NCI-H2227 treated with DMSO at 0.1 percent for 48 hours (cell line): ENCODE results near the gene ACVRL1.

Experiments
- DNase-seq: peaks from one replicate; lab custom pipeline; 2025; lab: John Stamatoyannopoulos, UW

Gene ACVRL1

GRCh38 chr12:51942501-51943000 lies 35.2 kb downstream of the ACVRL1 start:
- no peak for DNase-seq

- no peak for DNase-seq
These were observed 36.0 kb downstream of the ACVRL1 start for GRCh38 chr12:51943346-51943745.

- DNase-seq, result no peak
These were observed 37.4 kb downstream of the ACVRL1 start for GRCh38 chr12:51944608-51945233.

- DNase-seq, result no peak
These were observed 40.1 kb downstream of the ACVRL1 start for GRCh38 chr12:51947246-51947996.

GRCh38 chr12:51948066-51948465 lies 40.8 kb downstream of the ACVRL1 start:
- DNase-seq, result no peak

GRCh38 chr12:51949342-51950030 lies 42.2 kb downstream of the ACVRL1 start:
- DNase-seq, result no peak

GRCh38 chr12:51950682-51951198 lies 43.4 kb downstream of the ACVRL1 start:
- no peak for DNase-seq

GRCh38 chr12:51951199-51951842 lies 44.0 kb downstream of the ACVRL1 start, which contains the start of gene ACVR1B:
TSS of gene ACVR1B (plus strand) at chr12:51951699. CDS start at chr12:51951744, 45 bp downstream.
- peak; percentile 87 for DNase-seq

- no peak for DNase-seq
These were observed 44.8 kb downstream of the ACVRL1 start for GRCh38 chr12:51951843-51952722.

GRCh38 chr12:51953089-51953488 lies 45.8 kb downstream of the ACVRL1 start:
- DNase-seq, result no peak

GRCh38 chr12:51953864-51954263 lies 46.6 kb downstream of the ACVRL1 start:
- DNase-seq, result no peak

GRCh38 chr12:51954561-51955361 lies 47.5 kb downstream of the ACVRL1 start:
- no peak for DNase-seq

- no peak for DNase-seq
These were observed 48.4 kb downstream of the ACVRL1 start for GRCh38 chr12:51955702-51956101.

- DNase-seq, result no peak
These were observed 51.2 kb downstream of the ACVRL1 start for GRCh38 chr12:51958542-51958941.

- DNase-seq, result no peak
These were observed 51.9 kb downstream of the ACVRL1 start for GRCh38 chr12:51959211-51959610.

- no peak for DNase-seq
These were observed 52.6 kb downstream of the ACVRL1 start for GRCh38 chr12:51959921-51960320.

GRCh38 chr12:51960488-51960887 lies 53.2 kb downstream of the ACVRL1 start:
- DNase-seq, result no peak

- no peak for DNase-seq
These were observed 53.6 kb downstream of the ACVRL1 start for GRCh38 chr12:51960890-51961289.

GRCh38 chr12:51961834-51962233 lies 54.5 kb downstream of the ACVRL1 start:
- DNase-seq, result no peak

- DNase-seq, result no peak
These were observed 55.4 kb downstream of the ACVRL1 start for GRCh38 chr12:51962737-51963136.
